Esophagus squamous epithelium (tissue), 5 donors: ENCODE results near the gene GRAMD4. TPM values are rescaled to one million over a fixed set of nuclear protein-coding genes. Genes with fewer than 3 reads are reported as not detected.

Experiments
- DNase-seq: peaks from one replicate; lab custom pipeline; 2025; lab: John Stamatoyannopoulos, UW
- H3K27ac ChIP-seq, 4 donors: fragments of 200-600 bp; sonication (generic); one replicate each; pipeline ENCODE4 v1.5.1; 2016 to 2019; ENCODE audit warnings: mild to moderate bottlenecking in 1 of 4
- H3K27me3 ChIP-seq, 4 donors: fragments of 200-600 bp; sonication (generic); 1 replicate in 3 of 4; 2 replicates in 1 of 4; pipeline versions ENCODE4 v1.5.1 to v1.6.0; 2017 to 2021; ENCODE audit warnings: antibody characterized with exemption in 1 of 4
- H3K36me3 ChIP-seq, 3 donors: fragments of 200-600 bp; sonication (generic); one replicate each; pipeline ENCODE4 v1.5.1; 2016 to 2019
- H3K4me1 ChIP-seq, 3 donors: fragments of 200-600 bp; sonication (generic); one replicate each; pipeline ENCODE4 v1.5.1; 2017 to 2019
- H3K4me3 ChIP-seq, 4 donors: fragments of 200-600 bp; sonication (generic); 1 replicate in 3 of 4; 2 replicates in 1 of 4; pipeline ENCODE4 v1.5.1; 2016 to 2019; ENCODE audit warnings: mild to moderate bottlenecking in 2 of 4, moderate library complexity in 1 of 4
- H3K9me3 ChIP-seq, 3 donors: fragments of 200-600 bp; sonication (generic); one replicate each; pipeline ENCODE4 v1.5.1; 2016 to 2019
- POLR2A ChIP-seq, 4 donors: fragments of 450-650 bp; IDR thresholded peaks; one replicate each; pipeline ENCODE4 v1.6.1; 2017; ENCODE audit warnings: antibody characterized with exemption in 4 of 4, mild to moderate bottlenecking in 4 of 4, moderate library complexity in 3 of 4
- WGBS, 2 donors: methylation state at CpG; one replicate each; pipeline ENCODE4 v1.1.5; 2018; 5-methylcytosine and 5-hydroxymethylcytosine counted together
- intact Hi-C: fragments of 100-400 bp; cut with DNase I; formaldehyde crosslinking; loops from one replicate; pipeline ENCODE4 v1.15.0; 2022
- total RNA-seq, 4 donors: library from RNA; depleted of rRNA; stranded (reverse); fragments of >200 nt; gene quantifications; one replicate each; pipeline ENCODE4 v1.1.0, GENCODE V29; 2016
- TF ChIP-seq, protein P1 (sequence below), 6 experiments: fragments of 450-650 bp in 4 of 6; fragments of 200-600 bp in 2 of 6; sonication (generic) in 2 of 6; IDR thresholded peaks; one replicate each; pipeline ENCODE4 v1.5.1; 2016 to 2019; ENCODE audit warnings: antibody characterized with exemption in 6 of 6, mild to moderate bottlenecking in 4 of 6, moderate library complexity in 4 of 6
- donor health status: DM: yes; HTN: yes; CAD: no.

Gene GRAMD4
- total RNA-seq, 4 donors from 2014 or later: 27.0 to 122 (median 33.3) TPM

DNA sequence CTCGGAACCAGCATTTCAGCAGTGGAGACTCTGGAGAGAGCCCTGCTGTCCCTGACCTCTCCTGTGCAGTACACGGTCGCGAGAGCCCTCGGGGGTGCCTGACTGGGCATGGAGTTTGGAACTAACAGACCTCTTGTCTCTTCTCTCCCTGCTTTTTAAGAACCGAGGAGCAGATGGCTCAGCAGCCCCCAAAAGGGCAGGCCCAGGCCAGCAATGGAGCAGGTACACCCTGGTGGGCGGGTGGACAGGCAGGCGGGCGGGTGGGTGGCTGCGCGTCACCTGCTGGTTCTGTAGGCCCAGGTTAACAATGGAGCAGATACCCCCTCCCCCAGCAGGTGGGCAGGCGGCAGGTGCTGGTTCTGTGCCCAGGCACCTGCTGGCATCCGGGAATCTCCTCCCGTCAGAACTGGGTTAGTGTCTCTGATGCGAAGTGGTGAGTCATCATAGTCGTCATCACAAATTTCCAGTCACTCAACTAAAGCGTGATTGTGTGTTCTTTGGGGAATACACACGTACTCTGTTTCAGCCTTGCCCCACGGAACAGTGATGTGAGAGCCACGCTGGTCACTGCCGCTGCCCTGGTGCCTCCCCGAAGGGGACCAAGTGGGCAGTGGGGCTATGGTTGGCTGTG is 41.1 kb downstream of the GRAMD4 start:
- Histone ChIP-seq H3K27me3 (no peaks in the 10 kb centered on the region), H3K36me3 (peaks cover 15 to 67% (median 26%) of the 10 kb centered on the region in 3 donors), H3K4me3 (no peak overlapping the region), H3K9me3 (no peaks in the 10 kb centered on the region), H3K4me1 (peaks cover 21 to 58% (median 34%) of the 10 kb centered on the region in 3 donors), H3K27ac (peak overlapping the region; percentile 63 to 83 (median 78))
- TF ChIP-seq POLR2A (IDR thresholded peaks at IDR 0.05): no peak
- TF ChIP-seq, protein P1, sequence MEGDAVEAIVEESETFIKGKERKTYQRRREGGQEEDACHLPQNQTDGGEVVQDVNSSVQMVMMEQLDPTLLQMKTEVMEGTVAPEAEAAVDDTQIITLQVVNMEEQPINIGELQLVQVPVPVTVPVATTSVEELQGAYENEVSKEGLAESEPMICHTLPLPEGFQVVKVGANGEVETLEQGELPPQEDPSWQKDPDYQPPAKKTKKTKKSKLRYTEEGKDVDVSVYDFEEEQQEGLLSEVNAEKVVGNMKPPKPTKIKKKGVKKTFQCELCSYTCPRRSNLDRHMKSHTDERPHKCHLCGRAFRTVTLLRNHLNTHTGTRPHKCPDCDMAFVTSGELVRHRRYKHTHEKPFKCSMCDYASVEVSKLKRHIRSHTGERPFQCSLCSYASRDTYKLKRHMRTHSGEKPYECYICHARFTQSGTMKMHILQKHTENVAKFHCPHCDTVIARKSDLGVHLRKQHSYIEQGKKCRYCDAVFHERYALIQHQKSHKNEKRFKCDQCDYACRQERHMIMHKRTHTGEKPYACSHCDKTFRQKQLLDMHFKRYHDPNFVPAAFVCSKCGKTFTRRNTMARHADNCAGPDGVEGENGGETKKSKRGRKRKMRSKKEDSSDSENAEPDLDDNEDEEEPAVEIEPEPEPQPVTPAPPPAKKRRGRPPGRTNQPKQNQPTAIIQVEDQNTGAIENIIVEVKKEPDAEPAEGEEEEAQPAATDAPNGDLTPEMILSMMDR (IDR thresholded peaks at IDR 0.05): no peak
- WGBS, 2 donors: 39 to 48% methylated on average over 10 to 14 of the region's 22 CpGs
- DNase-seq: no peak
- intact Hi-C loops: no loop called here

- intact Hi-C loops: no loop called here
These were observed 42.0 kb downstream of the GRAMD4 start for GRCh38 chr22:46662226-46662625.

GRCh38 chr22:46663001-46663400 is 42.8 kb downstream of the GRAMD4 start:
- peaks cover 21 to 80% (median 39%) of the 10 kb centered on the region in 3 donors for H3K36me3 ChIP-seq
- intact Hi-C loops: no loop called here
- TF ChIP-seq POLR2A (IDR thresholded peaks at IDR 0.05): no peak
- TF ChIP-seq, protein P1 (IDR thresholded peaks at IDR 0.05): no peak

More at GRCh38 chr22:46662226-46662625, 42.0 kb downstream of the GRAMD4 start:
- no peak for DNase-seq
- no CpG with 5 or more reads among the region's 15 CpGs for WGBS, 2 donors
- Histone ChIP-seq H3K27me3 (no peaks in the 10 kb centered on the region), H3K27ac (peak overlapping the region; percentile 63 to 83 (median 78)), H3K9me3 (no peaks in the 10 kb centered on the region), H3K4me1 (peaks cover 21 to 49% (median 31%) of the 10 kb centered on the region in 3 donors), H3K4me3 (no peak overlapping the region), H3K36me3 (peaks cover 20 to 73% (median 31%) of the 10 kb centered on the region in 3 donors)
- TF ChIP-seq, protein P1 (IDR thresholded peaks at IDR 0.05): no peak
- no peak for TF ChIP-seq POLR2A (IDR thresholded peaks at IDR 0.05)

DNA sequence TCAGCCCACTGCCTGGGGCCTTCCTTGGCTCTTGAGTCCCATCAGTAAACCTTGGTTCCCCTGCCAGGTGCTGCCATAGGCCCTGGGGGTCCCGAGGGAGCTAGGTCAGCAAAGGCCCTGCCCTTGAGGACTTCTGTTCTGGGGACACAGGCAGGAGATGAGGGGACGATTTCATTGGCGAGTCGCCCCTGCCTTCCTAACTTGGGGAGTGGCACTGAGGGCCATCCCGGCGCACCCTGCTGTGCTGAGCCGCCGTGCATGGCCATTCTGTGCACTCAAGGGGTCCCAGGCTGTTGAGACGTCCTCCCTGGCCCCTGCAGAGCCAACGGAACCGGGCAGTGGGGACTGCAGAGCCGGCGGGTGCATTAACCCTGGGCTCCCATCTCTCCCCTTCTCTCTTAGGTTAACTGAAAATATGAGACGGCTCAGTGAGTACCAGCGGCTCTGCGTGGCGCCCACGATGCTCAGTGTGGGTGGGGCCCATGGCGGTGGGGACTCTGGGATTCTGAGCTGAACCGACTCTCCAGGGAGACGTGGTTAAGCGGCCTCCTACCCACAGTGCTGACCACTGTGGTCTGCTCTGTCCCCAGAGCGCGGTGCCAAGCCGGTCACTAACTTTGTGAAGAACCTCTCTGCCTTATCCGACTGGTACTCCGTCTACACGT is 43.4 kb downstream of the GRAMD4 start:
- Histone ChIP-seq H3K9me3 (no peaks in the 10 kb centered on the region), H3K4me3 (no peak overlapping the region), H3K27ac (no peak overlapping the region), H3K4me1 (peaks cover 21 to 35% (median 24%) of the 10 kb centered on the region in 3 donors), H3K27me3 (no peaks in the 10 kb centered on the region), H3K36me3 (peaks cover 26 to 83% (median 45%) of the 10 kb centered on the region in 3 donors)
- intact Hi-C loops: no loop called here
- TF ChIP-seq, protein P1 (IDR thresholded peaks at IDR 0.05): no peak
- TF ChIP-seq POLR2A (IDR thresholded peaks at IDR 0.05): no peak
- DNase-seq: no peak
- WGBS, 2 donors: 93% methylated on average over 8 of the region's 28 CpGs; no CpG with 5 or more reads in 1 of the 2 donors

More at GRCh38 chr22:46663001-46663400, 42.8 kb downstream of the GRAMD4 start:
- Histone ChIP-seq H3K9me3 (no peaks in the 10 kb centered on the region), H3K4me3 (no peak overlapping the region), H3K27ac (no peak overlapping the region), H3K4me1 (peaks cover 21 to 41% (median 30%) of the 10 kb centered on the region in 3 donors), H3K27me3 (no peaks in the 10 kb centered on the region)
- no CpG with 5 or more reads among the region's 26 CpGs for WGBS, 2 donors
- DNase-seq: no peak
